ENCODE measurements around the gene RADIL. TPM values are rescaled to one million over a fixed set of nuclear protein-coding genes. Genes with fewer than 3 reads are reported as not detected.
A peak's percentile ranks its signal among the peaks of the same experiment; 100 is the strongest.

RADIL gene
- total and polyA plus RNA-seq, 8 donors = 6.2 to 14.7 (median 9.4) TPM

DNA sequence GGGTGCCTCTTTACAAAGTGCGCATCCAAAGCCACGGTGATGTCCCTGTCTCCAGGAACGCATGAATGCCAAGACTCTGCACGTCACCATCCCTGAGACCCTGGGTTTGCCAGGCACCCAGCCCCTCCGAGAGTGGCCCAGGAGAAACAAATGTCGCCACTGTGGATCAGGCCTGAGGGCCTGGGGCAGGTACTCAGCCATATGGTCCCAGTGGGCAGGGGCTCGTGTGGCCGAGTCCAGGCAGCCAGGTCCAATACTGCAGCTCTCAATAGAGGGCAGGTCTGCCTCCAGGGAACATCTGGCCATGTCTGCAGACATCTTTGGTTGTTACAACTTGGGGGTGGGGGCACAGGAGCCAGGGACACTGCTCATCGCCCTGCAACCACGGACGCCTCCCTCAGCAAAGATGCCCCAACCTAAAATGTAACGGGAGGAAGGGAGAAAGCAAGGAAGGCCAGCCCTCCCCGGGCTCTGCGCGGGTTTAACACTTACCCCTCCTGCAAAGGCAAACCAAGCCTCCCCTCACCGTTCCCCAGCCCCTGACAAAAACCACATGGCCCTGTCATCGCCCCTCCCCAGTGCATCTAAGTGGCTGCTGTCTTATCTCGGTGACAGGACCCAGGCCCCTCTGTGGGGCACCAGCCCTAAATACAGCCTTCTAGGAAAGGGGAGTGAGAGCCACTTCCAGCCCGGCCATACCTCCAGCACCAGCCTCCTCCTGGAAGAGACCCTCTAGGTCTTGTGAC lies 11.4 kb downstream of the RADIL start:
- TF ChIP-seq, protein P1, sequence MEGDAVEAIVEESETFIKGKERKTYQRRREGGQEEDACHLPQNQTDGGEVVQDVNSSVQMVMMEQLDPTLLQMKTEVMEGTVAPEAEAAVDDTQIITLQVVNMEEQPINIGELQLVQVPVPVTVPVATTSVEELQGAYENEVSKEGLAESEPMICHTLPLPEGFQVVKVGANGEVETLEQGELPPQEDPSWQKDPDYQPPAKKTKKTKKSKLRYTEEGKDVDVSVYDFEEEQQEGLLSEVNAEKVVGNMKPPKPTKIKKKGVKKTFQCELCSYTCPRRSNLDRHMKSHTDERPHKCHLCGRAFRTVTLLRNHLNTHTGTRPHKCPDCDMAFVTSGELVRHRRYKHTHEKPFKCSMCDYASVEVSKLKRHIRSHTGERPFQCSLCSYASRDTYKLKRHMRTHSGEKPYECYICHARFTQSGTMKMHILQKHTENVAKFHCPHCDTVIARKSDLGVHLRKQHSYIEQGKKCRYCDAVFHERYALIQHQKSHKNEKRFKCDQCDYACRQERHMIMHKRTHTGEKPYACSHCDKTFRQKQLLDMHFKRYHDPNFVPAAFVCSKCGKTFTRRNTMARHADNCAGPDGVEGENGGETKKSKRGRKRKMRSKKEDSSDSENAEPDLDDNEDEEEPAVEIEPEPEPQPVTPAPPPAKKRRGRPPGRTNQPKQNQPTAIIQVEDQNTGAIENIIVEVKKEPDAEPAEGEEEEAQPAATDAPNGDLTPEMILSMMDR (IDR thresholded peaks at IDR 0.05) = no peak
- Histone ChIP-seq H3K9me3 (peaks cover 0 to 3% of the 10 kb centered on the region in 2 donors), H3K27ac (no peak overlapping the region), H3K27me3 (peaks cover 0 to 16% of the 10 kb centered on the region in 2 donors), H3K36me3 (no peaks in the 10 kb centered on the region), H3K4me3 (no peak overlapping the region), H3K4me1 (no peaks in the 10 kb centered on the region)
- ATAC-seq = no peak
- DNase-seq = no peak
- intact Hi-C loops (cut with DNase I) = no loop called here

DNA sequence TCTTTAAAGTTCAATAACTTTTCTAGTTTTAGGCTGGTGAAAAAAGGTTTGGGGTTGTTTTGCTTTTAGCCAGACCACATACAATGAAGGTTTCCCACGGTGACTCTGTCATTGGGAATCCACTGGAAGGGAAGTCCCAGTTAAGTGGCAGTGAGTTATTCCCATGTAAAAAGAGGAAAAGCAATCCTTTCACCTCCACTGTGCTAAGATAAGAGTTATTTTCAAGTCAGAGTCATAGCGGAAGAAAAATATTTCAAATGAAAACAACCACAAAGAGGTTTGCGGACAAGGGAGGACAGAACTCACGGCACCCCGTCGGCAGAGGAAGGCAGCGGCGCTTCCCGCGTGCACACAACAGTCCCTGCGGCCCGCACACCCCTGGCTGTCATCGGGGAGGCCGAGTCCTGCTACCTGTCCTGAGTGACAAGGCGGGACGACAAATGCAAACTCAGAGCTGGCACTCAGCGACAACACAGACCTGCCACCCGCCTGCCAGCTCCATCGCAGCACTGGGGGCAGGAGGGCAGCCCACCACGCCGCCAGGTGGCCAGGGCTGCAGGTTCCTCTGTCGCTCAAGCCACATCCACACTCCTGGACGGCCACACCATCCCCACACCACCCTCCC lies 12.3 kb downstream of the RADIL start:
- ATAC-seq (no peak), DNase-seq (peak in 1 of 4 donors; percentile 66)
- H3K9me3 ChIP-seq = peaks cover 0 to 3% of the 10 kb centered on the region in 2 donors
- intact Hi-C loops (cut with DNase I) = no loop called here
- no peak overlapping the region for H3K4me3 ChIP-seq
- no peaks in the 10 kb centered on the region for H3K4me1 ChIP-seq
- H3K27me3 ChIP-seq = peaks cover 0 to 16% of the 10 kb centered on the region in 2 donors
- H3K27ac ChIP-seq = no peak overlapping the region
- TF ChIP-seq, protein P1 (IDR thresholded peaks at IDR 0.05) = no peak
- no peaks in the 10 kb centered on the region for H3K36me3 ChIP-seq

DNA sequence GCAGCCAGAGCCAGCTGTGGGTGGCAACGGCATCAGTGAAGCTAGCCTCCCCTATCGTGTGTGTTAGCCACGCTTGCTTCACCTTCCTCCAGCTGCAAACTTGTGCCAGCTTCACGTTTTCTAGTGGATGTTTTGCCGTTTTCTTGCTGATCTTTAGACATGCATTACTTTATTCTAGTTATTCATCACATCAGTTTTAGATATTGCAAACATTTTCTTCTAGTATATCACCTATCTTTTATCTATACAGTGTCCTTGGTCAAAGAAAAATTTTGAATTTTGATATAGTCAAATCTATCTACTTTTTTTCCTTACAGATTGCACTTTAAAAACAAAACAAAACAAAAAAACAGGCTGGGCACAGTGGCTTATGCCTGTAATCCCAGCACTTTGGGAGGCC lies 15.0 kb downstream of the RADIL start:
- no peak for ATAC-seq
- no peaks in the 10 kb centered on the region for H3K36me3 ChIP-seq
- intact Hi-C loops (cut with DNase I) = no loop called here
- no peak for DNase-seq
- peaks cover 0 to 3% of the 10 kb centered on the region in 2 donors for H3K9me3 ChIP-seq
- no peak overlapping the region for H3K27ac ChIP-seq
- TF ChIP-seq, protein P1 (IDR thresholded peaks at IDR 0.05) = no peak
- H3K4me1 ChIP-seq = no peaks in the 10 kb centered on the region
- H3K4me3 ChIP-seq = no peak overlapping the region
- peaks cover 0 to 16% of the 10 kb centered on the region in 2 donors for H3K27me3 ChIP-seq

DNA sequence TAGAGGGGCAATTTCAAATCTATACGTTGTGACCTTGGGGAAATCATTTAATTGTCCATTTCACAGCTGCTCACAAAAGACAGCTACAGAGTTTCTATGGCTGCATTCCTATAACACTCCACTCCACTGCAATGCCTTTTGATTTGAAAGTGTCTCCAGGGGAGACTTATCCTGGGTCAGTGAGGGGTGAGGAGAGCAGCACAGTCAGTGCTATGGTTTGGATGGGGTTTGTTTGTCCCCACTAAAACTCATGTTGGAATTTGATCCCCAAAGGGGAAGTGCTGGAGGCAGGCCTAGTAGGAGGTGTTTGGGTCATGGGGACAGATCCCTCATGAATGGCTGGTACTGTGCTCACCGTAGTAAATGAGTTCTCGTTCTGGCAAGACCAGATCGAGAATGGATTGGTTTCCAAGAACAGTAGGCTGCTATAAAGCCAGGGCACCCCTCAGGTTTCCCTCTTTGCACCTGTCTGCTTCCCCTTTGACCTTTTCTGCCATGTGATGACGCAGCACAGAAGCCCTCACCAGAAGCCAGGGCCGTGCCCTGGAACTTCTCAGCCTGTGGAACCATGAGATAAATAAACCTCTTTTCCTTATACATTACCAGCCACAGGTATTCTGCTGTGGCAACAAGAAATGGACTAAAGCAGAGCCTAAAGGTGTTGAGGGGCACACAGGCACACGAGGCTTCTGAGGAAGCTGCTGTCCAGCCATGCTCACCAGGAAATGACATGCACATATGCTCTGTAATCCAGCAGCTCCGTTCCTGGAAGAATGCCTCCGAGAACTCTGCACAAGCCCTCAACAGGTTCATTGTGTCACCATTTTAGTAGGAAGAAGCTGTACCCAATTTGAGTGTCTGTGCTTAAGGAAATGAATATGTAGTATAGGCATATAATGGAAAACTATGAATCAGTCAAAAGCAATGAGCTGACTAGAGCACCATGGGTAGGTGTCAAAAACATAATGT lies 16.7 kb downstream of the RADIL start:
- Histone ChIP-seq H3K27me3 (peaks cover 0 to 26% of the 10 kb centered on the region in 2 donors), H3K4me3 (no peak overlapping the region), H3K9me3 (peaks cover 0 to 3% of the 10 kb centered on the region in 2 donors), H3K36me3 (no peaks in the 10 kb centered on the region), H3K27ac (no peak overlapping the region), H3K4me1 (no peaks in the 10 kb centered on the region)
- TF ChIP-seq, protein P1 (IDR thresholded peaks at IDR 0.05) = no peak
- ATAC-seq = no peak
- intact Hi-C loops (cut with DNase I) = no loop called here
- no peak for DNase-seq

Measured in left lung (tissue), 10 donors.